Heart left ventricle (tissue), 16 donors: Measurements from ENCODE around the gene DTX3. TPM values are rescaled to one million over a fixed set of nuclear protein-coding genes. Genes with fewer than 3 reads are reported as not detected.

ENCODE experiments used
- ATAC-seq, 4 donors: fragments of 200-7000 bp; cut with Tn5 transposase; one replicate each; pipeline ENCODE4 v1.9.1; 2020 to 2022; ENCODE audit warnings: moderate library complexity in 4 of 4, mild to moderate bottlenecking in 3 of 4, moderate number of reproducible peaks in 1 of 4
- DNase-seq, 5 donors: peaks; one replicate each; pipeline ENCODE4 v3.0.0-alpha.2; 2020
- H3K27ac ChIP-seq, 12 donors: fragments of 200-600 bp; sonication (generic) in 4 of 12; one replicate each; pipeline versions ENCODE4 v1.5.0 to v1.8.0; 2016 to 2022; ENCODE audit warnings: mild to moderate bottlenecking in 2 of 12
- H3K27me3 ChIP-seq, 9 donors: fragments of 200-600 bp; sonication (generic) in 2 of 9; one replicate each; pipeline versions ENCODE4 v1.5.1 to v1.8.0; 2016 to 2022; ENCODE audit warnings: mild to moderate bottlenecking in 3 of 9
- H3K36me3 ChIP-seq, 9 donors: fragments of 200-600 bp; sonication (generic) in 2 of 9; one replicate each; pipeline versions ENCODE4 v1.5.0 to v1.8.0; 2018 to 2022; ENCODE audit warnings: mild to moderate bottlenecking in 2 of 9
- H3K4me1 ChIP-seq, 12 donors: fragments of 200-600 bp; sonication (generic) in 4 of 12; one replicate each; pipeline versions ENCODE4 v1.5.0 to v1.8.0; 2016 to 2022; ENCODE audit warnings: mild to moderate bottlenecking in 3 of 12
- H3K4me3 ChIP-seq, 12 donors: fragments of 200-600 bp; sonication (generic) in 4 of 12; one replicate each; pipeline versions ENCODE4 v1.5.0 to v1.8.0; 2017 to 2022; ENCODE audit warnings: mild to moderate bottlenecking in 9 of 12, moderate library complexity in 4 of 12
- H3K9me3 ChIP-seq, 12 donors: fragments of 200-600 bp; sonication (generic) in 4 of 12; one replicate each; pipeline versions ENCODE4 v1.5.0 to v1.8.0; 2016 to 2022; ENCODE audit warnings: mild to moderate bottlenecking in 1 of 12
- CTCF ChIP-seq, 12 donors: fragments of 200-600 bp; sonication (generic) in 4 of 12; IDR thresholded peaks; one replicate each; pipeline versions ENCODE4 v1.5.0 to v1.8.0; 2018 to 2022; ENCODE audit warnings: antibody characterized with exemption in 12 of 12, mild to moderate bottlenecking in 5 of 12
- POLR2A ChIP-seq, 2 donors: fragments of 450-650 bp; IDR thresholded peaks; one replicate each; pipeline ENCODE4 v1.6.1; 2017; ENCODE audit warnings: antibody characterized with exemption in 2 of 2, mild to moderate bottlenecking in 2 of 2, moderate library complexity in 2 of 2
- WGBS, 4 donors: extraction: QIAGEN DNeasy Blood & Tissue Kit in 2 of 4; methylation state at CpG; one replicate each; pipeline versions ENCODE4 v1.1.5 to v1.1.7; 2013 to 2018; 5-methylcytosine and 5-hydroxymethylcytosine counted together
- intact Hi-C, 10 donors: fragments of 100-400 bp; cut with DNase I; formaldehyde crosslinking; loops; one replicate each; pipeline versions ENCODE4 v1.11.1 to v1.14.2; 2022
- polyA plus RNA-seq, 2 donors: library from polyadenylated mRNA; stranded (reverse); fragments of 200-250 nt; gene quantifications; one replicate each; pipeline ENCODE4 v1.2.3, GENCODE V29; 2013
- total RNA-seq, 9 donors: library from RNA; depleted of rRNA in 2 of 9; stranded (reverse); fragments of >200 nt in 2 of 9; fragmentation: NEBNext Ultra II Directional in 3 of 9; extraction: Animal tissue kit (Norgen Biotek cat#: 25700) in 3 of 9; gene quantifications; one replicate each; pipeline versions ENCODE4 v1.1.0 to v1.2.4, GENCODE V29; 2016 to 2023
- donor health status: ischemic (EF 13 %, LVEDD 7.1; RV severe dilation, severe dysfunction).
- donor health status: healthy with polysubstance abuse.
- donor health status: DM: no; HTN: yes; CAD: no.
- donor health status: DM: no; HTN: no; CAD: no.
- donor health status: ischemic (EF 25% LVEDD 6.9; RV normal size, moderate dysfunction).
- donor health status: ischemic (EF 25% LVEDD 5.7; RV mildly dilated, moderate dysfunction).
- donor health status: healthy.
- donor health status: DM: yes; HTN: yes; CAD: no.
- donor health status: ischemic (EF 35%, LVEDD 5.7; RV mildly dilated, moderate dysfunction).
- donor health status: nonischemic (EF 11% LVEDD 7.7; RV severe dilation, severe dysfunction).
- donor health status: DM: yes; HTN: yes; CAD: no.
- donor health status: PGD.
- donor health status: ischemic (EF 29% LVEDD 5.4; RV normal size, mild dysfunction).
- donor health status: nonischemic (EF 23%, LVEDD 6.1; RV moderate dilation, normal function).

The DTX3 gene
- total and polyA plus RNA-seq, 11 donors, result 15.6 to 30.7 (median 22.4) TPM

GRCh38 chr12:57571926-57572762 lies 32.5 kb upstream of the DTX3 start:
- Histone ChIP-seq H3K4me3 (no peak overlapping the region), H3K36me3 (no peaks in the 10 kb centered on the region), H3K4me1 (no peaks in the 10 kb centered on the region), H3K27me3 (peaks cover 0 to 31% (median 0%) of the 10 kb centered on the region in 9 donors), H3K27ac (no peak overlapping the region), H3K9me3 (no peaks in the 10 kb centered on the region)
- TF ChIP-seq CTCF (IDR thresholded peaks at IDR 0.05) (no peak), POLR2A (IDR thresholded peaks at IDR 0.05) (no peak)
- ATAC-seq (no peak), DNase-seq (no peak)
- 83 to 89% (median 87%) methylated on average over 12 of the region's 12 CpGs for WGBS, 4 donors
- intact Hi-C loops, result no loop called here

GRCh38 chr12:57574795-57575194 lies 29.8 kb upstream of the DTX3 start:
- 80 to 88% (median 85%) methylated on average over 10 of the region's 10 CpGs for WGBS, 4 donors
- no peak for TF ChIP-seq CTCF (IDR thresholded peaks at IDR 0.05)
- TF ChIP-seq POLR2A (IDR thresholded peaks at IDR 0.05), result no peak
- no peaks in the 10 kb centered on the region for H3K36me3 ChIP-seq
- no peaks in the 10 kb centered on the region for H3K4me1 ChIP-seq
- ATAC-seq (no peak), DNase-seq (no peak)
- intact Hi-C loops, result no loop called here
- H3K27me3 ChIP-seq, result peaks cover 0 to 15% (median 0%) of the 10 kb centered on the region in 9 donors
- H3K4me3 ChIP-seq, result no peak overlapping the region
- no peaks in the 10 kb centered on the region for H3K9me3 ChIP-seq
- H3K27ac ChIP-seq, result no peak overlapping the region

GRCh38 chr12:57575771-57576612 lies 28.6 kb upstream of the DTX3 start:
- no peak overlapping the region for H3K27ac ChIP-seq
- intact Hi-C loops, result no loop called here
- DNase-seq, result no peak
- 79 to 87% (median 85%) methylated on average over 12 of the region's 12 CpGs for WGBS, 4 donors
- ATAC-seq, result no peak
- no peaks in the 10 kb centered on the region for H3K9me3 ChIP-seq
- TF ChIP-seq POLR2A (IDR thresholded peaks at IDR 0.05) (no peak), CTCF (IDR thresholded peaks at IDR 0.05) (no peak)
- H3K36me3 ChIP-seq, result no peaks in the 10 kb centered on the region
- no peak overlapping the region for H3K4me3 ChIP-seq
- no peaks in the 10 kb centered on the region for H3K4me1 ChIP-seq
- H3K27me3 ChIP-seq, result peaks cover 0 to 9% (median 0%) of the 10 kb centered on the region in 9 donors

- H3K36me3 ChIP-seq, result no peaks in the 10 kb centered on the region
Measured at GRCh38 chr12:57576613-57577160, 27.9 kb upstream of the DTX3 start.

More at GRCh38 chr12:57576613-57577160, 27.9 kb upstream of the DTX3 start:
- peaks cover 0 to 3% (median 0%) of the 10 kb centered on the region in 9 donors for H3K27me3 ChIP-seq
- no peak for ATAC-seq
- no peak for TF ChIP-seq POLR2A (IDR thresholded peaks at IDR 0.05)
- TF ChIP-seq CTCF (IDR thresholded peaks at IDR 0.05), result no peak
- H3K9me3 ChIP-seq, result no peaks in the 10 kb centered on the region
- no peaks in the 10 kb centered on the region for H3K4me1 ChIP-seq
- no peak for DNase-seq
- 77 to 84% (median 82%) methylated on average over 9 of the region's 9 CpGs for WGBS, 4 donors
- no peak overlapping the region for H3K4me3 ChIP-seq
- intact Hi-C loops, result no loop called here
- no peak overlapping the region for H3K27ac ChIP-seq
